GM19328 (cell line): ENCODE data around the gene ZNF563.
"Not testable (repeated sequence)": the region's sequence is repeated elsewhere in the genome, so short reads cannot be mapped to it uniquely, and the experiment has no call there.

ENCODE experiments used
- ATAC-seq: cut with Tn5 transposase; IDR thresholded peaks from one replicate; pipeline ENCODE4 v1.9.1; 2021; ENCODE audit warnings: mild to moderate bottlenecking, moderate library complexity; ENCODE audit not compliant: unreplicated experiment

The ZNF563 gene

DNA sequence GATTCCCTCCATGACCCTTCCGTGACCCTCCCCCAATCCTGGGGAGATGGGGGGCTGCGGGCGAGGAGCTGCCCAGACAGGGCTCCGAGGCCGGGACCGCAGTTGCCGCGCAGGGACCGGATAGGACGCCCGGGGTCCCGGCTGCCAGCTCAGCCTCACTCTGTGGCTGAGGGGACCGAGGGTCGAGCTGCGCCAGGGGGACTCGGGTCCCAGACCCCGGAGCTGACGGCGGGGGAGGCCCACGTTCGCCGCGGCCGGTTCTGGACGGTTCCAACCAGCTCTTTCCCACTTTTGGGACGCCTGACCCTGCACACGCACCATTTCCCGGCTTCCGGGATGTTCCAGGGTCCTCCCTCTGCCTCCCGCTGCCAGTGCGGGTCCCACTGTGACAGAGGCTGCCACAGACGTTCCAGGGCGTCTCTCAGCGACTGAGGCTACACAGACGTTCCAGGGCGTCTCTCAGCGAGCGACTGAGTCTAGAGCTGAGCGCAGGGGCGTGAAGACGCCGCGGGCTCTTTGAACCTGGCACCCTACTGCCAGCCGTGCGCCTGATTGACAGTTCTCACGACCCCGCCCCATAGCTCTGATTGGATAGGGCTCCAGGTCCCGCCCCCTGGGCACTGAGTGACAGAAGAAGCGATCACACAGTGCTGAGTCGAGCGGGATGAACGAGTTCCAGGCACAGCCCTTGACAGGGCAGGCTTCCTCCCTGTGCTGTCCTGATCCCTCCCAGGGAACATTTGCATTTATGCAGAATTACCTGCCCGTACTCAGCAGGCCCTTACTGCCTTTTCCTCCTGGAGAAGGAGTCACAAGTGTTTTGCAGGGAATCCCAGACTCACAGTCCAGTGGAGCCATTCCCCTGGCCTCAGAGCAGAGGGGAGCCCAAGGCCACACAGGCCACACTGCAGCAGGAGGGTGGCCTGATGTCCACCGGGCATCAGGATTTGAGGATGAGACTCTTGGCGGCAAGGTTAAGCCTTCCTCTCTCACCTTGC, at the start of gene ZNF563:
Gene ZNF563 (minus strand): TSS at position 472 of the 998 bp plus-strand sequence. CDS start 151 bp downstream, at position 321.
- peak; percentile 91 for ATAC-seq

DNA sequence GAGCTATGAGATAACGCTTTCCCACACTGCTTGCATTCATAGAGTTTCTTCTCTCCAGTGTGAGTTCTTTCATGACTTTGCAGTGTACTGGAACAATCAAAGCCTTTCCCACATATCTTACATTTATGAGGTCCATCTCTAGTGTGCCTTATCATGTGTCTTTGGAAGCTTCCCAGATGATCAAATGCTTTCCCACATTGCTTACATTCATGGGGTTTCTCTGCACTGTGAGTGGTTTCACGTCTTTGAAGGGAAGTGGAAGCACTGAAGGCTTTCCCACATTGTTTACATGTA, 47.0 kb upstream of the ZNF563 start:
- no peak for ATAC-seq

DNA sequence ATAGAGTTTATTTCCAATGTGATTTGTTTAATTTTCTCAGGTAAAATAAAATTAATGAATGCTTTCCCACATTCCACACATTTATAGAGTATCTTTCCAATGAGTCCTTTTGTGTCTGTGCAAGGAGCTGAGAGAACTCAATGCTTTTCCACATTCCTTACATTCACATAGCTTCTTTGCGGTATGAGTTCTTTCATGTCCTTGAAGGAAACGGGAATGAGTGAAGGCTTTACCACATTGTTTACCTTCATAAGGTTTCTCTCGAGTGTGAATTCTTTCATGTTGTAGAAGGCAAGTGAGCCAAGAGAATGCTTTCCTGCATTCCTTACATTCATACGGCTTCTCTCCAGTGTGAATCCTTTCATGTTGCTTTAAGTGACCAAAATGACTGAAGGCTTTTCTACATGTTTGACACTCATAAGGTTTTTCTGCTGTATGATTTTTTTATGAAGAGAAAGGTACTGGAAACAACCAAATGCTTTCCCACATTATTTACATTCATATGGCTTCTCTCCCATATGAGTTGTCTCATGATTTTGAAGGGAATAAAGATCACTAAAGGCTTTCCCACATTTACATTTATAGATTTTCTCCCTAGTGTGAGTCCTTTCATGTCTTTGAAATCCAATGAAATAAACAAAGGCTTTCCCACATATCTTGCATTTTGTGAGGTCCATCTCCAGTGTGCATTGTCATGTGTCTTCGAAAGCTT, 46.5 kb upstream of the ZNF563 start:
- ATAC-seq = no peak

DNA sequence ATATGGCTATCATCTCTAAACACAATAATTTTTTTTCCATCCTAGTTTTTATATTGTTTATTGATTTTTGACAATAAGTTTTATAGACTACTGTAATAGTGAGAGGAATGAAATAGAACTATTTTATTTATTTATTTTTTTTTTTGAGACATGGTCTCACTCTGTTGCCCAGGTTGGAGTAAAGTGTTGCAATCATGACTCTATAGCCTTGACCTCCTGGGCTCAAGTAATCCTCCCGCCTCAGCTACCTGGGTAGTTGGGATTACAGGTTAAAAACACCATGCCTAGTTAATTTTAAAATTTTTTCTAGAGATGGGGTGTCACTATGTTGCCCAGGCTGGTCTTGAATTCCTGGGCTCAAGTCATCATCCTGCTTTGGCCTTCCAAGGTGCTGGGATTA, 40.6 kb upstream of the ZNF563 start:
- ATAC-seq = no peak

DNA sequence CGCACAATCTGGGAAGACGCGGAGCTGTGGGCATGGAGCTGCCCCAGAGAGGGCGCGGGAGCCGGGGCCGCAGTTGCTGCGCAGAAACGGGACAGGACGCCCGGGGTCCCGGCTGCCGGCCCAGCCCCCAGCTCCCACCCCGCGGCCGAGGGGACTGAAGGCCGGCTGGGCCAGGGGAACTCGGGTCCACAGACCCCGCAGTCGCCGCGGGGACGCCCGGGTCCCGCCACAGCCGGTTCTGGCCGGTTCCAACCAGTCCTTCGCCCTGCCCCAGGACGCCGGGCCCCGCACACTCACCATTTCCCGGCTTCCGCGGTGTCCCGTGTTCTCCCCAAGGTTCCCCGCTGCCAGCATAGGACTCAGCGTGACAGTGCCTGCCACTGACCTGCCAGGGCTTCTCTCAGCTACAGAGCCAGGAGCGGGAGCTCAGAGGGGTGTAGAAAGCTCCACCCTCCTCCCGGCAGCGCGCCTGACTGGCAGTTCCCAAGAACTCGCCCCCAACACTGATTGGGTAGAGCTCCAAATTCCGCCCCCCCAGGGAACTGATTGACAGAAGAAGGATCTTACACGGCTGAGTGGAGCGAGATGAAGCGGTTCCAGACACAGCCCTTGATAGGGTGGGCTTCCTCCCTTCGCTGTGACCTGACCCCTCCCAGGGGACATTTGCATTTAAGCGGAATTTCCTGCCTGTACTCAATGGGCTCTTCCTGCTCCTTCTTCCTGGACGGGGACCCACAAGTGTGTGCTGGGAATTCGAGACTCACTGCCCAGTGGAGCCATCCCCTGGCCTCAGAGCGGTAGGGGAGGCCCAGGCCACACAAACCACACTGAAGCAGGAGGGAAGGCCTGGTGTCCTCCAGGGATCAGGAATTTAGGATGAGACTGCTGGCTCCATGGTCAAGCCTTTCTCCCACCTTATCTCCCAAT, 32.1 kb upstream of the ZNF563 start, which contains the start of gene ZNF442:
Gene ZNF442 (minus strand): TSS at position 448 of the 927 bp plus-strand sequence. CDS start 2,052 bp downstream, outside the sequence.
- peak; percentile 76 for ATAC-seq

DNA sequence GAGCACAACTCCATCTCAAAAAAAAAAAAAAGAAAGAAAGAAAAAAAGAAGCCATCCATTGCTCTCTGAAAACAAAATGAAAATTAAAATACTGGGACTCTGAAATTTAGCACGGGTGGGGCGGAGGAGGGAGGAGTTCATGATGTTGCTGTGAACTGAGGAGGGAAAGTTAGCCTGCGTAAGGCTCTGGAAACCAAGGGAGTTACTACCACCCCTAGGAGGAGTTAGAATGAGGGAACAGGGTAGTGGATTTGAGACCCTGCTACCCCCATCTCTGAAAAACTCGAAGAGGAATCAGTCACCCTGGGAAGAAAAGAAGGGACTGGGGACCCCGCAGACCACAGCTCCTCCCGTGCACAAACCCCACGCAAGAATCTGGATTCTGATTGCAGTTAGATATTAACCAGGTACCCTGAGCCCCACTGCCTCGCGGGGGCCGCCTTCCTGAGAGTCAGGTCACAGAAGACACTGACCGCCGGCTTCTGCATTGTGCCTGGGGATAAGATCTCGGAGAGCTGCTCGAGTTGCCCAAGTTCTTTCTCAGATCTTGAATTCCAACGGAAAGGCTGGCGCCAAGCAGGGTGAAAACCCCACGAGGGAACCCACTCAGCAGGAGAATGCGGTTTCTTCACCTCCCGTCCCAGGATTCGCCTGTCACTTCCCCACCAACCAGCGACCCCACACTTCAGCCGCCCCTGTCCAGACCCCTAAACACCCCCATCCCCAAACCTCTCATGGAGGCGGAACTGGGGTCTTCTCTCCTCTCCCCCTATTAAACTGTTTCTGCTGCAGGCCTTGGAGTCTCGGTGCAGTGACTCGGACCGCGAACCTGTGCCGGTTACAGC, 31.2 kb upstream of the ZNF563 start:
- ATAC-seq = no peak

DNA sequence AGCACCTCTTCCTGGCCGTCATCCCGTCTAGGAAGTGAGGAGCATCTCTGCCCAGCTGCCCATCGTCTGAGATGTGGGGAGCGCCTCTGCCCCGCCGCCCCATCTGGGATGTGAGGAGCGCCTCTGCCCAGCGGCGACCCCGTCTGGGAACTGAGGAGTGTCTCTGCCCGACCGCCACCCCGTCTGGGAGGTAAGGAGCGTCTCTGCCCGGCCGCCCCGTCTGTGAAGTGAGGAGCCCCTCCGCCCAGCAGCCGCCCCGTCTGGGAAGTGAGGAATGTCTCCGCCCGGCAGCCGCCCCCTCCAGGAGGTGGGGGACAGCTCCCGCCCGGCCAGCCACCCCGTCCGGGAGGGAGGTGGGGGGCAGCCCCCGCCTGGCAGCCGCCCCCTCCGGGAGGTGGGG, 28.8 kb upstream of the ZNF563 start:
- ATAC-seq = not testable (repeated sequence)

DNA sequence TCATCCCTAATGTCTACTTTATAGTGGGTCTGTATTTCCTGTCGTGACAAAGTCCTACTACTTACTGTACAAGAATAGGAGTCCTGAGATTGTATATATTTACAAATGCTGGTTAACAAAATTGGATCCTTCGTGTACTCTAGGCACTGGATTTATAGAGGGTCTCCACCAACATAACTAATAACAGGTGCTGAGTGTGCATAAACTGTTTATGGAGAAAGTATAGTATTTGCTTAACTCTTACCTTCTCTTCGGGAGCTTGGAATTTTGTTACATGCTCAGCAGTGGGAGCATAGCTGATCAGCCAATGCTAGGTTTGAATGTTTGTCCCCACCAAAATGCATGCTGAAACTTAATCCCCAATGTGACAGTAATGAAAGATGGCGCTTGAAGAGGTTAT, 19.9 kb upstream of the ZNF563 start:
- ATAC-seq = no peak

DNA sequence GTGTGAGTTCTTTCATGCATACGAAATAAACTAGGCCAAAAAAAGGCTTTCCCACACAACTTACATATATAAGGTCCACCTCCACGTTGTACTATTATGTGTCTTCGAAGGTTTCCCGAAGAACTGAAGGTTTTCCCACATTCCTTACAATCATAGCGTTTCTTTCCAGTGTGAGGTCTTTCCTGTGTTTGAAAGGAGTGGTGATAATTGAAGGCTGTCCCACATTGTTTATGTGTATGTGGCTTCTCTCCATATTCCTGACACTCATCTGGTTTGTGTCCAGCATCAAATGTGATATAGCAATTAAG, 17.4 kb upstream of the ZNF563 start:
- no peak for ATAC-seq

DNA sequence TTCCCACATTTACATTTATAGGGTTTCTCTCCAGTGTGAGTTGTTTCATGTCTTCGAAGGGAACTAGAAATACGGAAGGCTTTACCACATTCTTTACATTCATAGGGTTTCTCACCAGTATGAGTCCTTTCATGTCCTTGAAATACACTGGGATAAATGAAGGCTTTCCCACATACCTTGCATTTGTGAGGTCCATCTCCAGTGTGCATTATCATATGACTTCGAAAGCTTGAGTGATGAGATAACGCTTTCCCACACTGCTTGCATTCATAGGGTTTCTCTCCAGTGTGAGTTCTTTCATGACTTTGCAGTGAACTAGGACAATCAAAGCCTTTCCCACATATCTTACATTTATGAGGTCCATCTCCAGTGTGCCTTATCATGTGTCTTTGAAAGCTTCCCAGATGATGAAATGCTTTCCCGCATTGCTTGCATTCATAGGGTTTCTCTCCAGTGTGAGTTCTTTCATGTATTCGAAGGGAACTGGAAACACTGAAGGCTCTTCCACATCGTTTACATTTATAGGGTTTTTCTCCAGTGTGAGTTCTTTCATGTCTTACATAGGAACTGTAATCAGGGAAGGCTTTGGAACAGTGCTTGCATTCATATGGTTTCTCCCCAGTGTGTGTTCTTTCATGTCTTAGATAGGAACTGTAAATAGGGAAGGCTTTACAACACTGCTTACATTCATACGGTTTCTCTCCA, 16.9 kb upstream of the ZNF563 start:
- ATAC-seq = no peak

DNA sequence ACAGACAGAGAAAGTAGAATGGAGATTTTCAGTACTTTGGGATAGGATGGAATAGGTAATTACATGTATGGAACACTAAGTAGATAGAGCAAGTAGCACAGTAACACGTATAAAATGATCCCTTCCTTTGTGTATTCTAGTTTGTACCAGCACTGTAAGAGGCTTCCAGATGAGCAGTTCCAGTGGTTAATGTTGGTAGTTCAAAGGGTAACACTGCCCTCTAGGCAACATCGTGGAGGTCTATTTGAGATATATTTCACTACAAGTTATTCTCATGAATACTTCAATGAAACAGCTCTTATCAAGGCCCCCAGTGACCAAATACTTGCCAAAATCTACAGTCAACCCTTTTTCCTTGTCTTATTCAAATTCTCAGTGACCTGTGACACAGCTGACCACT, 13.5 kb upstream of the ZNF563 start:
- no peak for ATAC-seq

DNA sequence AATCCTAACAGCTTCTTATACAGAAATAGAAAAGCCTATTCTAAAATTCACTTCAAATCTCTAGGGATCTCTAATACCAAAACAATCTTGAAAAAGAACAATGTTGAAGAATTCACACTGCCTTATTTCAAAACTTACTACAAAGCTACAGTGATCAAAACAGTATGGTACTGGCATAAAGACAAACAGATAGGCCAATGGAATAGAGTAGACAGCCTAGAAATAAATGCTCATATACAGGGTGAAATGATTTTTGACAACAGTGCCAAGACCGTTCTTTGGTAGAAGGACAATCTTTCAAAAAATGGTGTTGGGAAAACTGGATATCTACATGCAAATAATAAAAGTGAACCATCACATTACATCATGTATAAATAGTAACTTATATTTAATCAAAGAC, 11.8 kb upstream of the ZNF563 start:
- no peak for ATAC-seq

DNA sequence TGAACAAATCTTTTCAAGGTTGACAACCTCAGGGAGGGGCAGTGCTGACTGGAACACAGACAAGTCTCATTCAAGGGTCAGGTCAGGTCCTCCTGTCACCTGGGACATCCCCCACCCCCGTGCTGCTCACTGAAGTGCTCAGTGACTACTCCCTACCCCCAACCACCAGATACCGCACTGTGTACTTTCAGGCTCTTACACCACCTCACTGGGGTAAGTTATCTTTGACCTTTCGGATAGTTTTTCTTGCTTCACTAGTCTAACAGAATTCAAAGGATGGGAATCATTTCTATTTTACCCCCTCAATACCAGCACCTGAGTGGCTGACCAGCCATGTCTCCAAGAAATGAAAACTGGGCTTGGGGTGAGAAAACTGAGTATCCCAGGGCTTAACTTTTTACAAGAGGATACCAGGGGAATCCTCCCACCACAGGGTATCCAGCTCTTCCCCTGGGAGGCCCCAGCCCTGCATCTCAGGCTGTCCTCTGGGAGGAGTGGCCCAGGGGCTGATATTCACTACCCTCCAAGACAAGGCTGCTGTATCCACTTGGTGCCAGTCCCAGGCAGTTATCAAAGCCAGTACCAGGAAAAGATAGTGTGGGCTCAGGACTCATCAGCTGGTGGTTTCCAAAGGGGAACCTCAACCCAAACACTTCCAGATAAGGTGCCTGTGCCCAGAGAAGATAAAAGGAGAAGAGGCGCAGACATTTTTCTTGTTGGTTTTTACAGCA, 2.1 kb downstream of the ZNF563 start:
- ATAC-seq = no peak

DNA sequence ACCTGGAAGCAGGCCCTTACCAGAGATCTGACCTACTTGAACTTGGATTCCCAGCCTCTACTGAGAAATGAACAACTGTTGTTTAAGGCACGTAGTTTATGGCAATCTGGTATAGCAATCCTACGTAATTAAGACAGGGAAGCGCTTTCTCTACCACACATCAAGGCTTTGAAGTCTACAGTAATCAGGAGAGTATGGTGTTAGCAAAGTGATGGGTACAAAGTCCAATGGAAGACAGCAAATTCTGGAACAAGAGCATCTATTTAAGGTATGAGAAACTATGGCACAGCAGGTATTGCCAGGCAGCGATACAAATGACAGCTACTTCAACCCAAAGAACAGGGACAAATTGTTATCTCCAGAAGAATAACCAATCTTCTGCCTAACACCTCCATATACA, 3.1 kb downstream of the ZNF563 start:
- ATAC-seq = no peak

DNA sequence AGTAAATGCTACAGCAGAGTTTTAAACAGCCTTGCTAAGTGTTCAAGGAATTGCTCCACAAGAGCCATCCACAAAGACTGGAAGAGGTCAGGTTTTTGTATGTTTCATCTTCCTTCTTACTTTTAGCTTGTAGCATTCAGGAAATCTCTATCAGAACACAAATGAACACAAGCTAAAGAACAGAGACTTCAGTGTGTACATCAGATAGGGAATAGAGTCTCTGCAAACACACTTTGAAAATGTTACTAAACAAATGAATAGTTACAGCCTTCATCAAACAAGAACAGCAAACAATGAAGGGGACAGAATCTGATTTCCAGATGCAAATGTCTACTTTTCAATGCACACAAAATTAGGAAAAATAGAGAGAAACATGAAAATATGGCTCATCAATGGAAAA, 7.7 kb downstream of the ZNF563 start:
- no peak for ATAC-seq

DNA sequence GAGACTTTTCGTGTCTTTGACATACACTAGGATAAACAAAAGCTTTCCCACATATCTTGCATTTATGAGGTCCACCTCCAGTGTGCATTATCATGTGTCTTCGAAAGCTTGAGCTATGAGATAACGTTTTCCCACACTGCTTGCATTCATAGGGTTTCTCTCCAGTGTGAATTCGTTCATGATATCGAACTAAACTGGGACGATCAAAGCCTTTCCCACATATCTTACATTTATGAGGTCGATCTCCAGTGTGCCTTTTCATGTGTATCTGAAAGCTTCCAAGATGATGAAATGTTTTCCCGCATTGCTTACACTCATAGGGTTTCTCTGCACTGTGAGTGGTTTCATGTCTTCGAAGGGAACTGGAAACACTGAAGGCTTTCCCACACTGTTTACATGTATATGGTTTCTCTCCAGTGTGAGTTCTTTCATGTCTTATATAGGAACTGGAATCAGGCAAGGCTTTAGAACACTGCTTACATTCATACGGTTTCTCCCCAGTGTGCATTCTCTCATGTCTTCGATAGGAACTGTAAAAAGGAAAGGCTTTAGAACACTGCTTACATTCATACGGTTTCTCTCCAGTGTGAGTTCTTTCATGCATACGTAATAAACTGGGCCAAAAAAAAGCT, 14.5 kb downstream of the ZNF563 start:
- no peak for ATAC-seq

DNA sequence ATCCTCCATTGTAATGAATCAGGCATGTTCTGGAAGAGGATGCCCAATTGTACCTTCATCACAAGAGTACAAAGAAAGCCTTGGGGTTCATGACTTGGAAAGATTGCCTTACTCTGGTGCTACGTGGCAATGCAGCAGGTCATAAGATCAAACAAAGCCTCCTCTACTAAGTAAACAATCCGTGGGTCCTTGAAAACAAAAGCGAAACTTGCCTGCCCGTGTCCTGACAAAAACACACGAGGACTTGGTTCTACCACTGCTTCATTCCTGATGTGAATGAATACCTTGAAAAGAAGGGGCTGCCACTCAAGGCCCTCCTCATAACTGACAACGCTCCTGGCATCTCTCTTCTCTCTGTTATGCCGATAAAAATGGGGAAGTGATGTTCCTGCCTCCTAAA, 18.9 kb downstream of the ZNF563 start:
- no peak for ATAC-seq

DNA sequence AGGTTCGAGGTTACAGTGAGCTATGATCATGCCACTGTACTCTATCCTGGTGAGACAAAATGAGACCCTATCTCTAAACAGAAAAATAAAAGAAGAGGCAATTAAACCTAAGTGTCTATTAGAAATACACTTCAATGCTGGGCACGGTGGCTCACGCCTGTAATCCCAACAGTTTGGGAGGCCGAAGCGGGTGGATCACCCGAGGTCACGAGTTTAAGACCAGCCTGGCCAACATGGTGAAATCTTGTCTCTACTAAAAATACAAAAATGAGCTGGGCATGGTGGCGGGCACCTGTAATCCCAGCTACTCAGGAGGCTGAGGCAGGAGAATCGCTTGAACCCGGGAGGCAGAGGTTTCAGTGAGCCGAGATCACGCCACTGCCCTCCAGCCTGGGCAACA, 24.5 kb downstream of the ZNF563 start:
- not testable (repeated sequence) for ATAC-seq

DNA sequence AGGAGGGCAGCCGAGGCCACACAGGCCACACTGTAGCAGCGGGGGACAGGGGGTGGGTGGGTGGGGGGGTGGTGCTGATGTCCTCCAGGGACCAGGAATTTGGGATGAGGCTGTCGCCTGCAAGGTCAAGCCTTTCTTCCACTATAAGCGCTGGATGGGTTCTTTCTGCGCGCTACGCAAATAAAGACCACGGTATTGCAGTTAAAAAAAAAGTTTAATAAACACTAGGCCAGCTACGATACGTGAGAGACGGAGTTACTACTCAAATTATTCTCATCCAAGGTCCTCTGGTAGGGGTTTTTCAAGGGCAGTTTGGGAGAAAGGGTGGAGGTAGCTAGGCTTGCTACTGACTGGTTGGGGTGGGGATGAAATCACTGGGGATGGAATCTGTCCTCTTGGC, 38.2 kb downstream of the ZNF563 start:
- no peak for ATAC-seq
